K562 (cell line): Measurements from ENCODE around the gene NSRP1. TPM values are rescaled to one million over a fixed set of nuclear protein-coding genes. Genes with fewer than 3 reads are reported as not detected.

Source experiments
- ATAC-seq: fragments of 200-7000 bp; cut with Tn5 transposase; 3 replicates; pipeline ENCODE4 v1.9.1; 2020; ENCODE audit warnings: moderate library complexity
- BruUV-seq: library from RNA; stranded (reverse); fragments of 400-500 nt; replicated peaks from 2 replicates; lab custom pipeline; 2021; lab: Mats Ljungman, UMichigan
- CTCF ChIA-PET: fragments of 300-600 bp; formaldehyde crosslinking; extraction: SDS; loops from one replicate; lab custom pipeline; 2021; ENCODE audit warnings: low intra/inter-chr PET ratio; lab: Yijun Ruan, JAX
- POLR2A ChIA-PET: fragments of 300-600, 350-650 bp; sonication (Branson Sonifier 250); formaldehyde crosslinking; extraction: SDS; loops from one replicate; lab custom pipeline; 2021; ENCODE audit warnings: antibody characterized with exemption, inconsistent platforms; lab: Yijun Ruan, JAX
- DNase-seq, 4 experiments: peaks; one replicate each; pipeline versions ENCODE4 v3.0.0 to v3.0.0-alpha.2; 2011 to 2018; ENCODE audit warnings: low spot score in 3 of 4, mixed read lengths in 3 of 4; ENCODE audit errors: extremely low read depth in 1 of 4
- FAIRE-seq: peaks from 2 replicates; lab custom pipeline; 2011; peaks lifted over from hg19 to GRCh38; lab: Jason Lieb, UNC
- H2AFZ ChIP-seq: 2 replicates; pipeline ENCODE4 v1.6.0; 2011; ENCODE audit warnings: low read depth, low read length, control low read depth, inconsistent platforms
- H3K27ac ChIP-seq: fragments of 200-600 bp; 3 replicates; pipeline ENCODE4 v1.8.0; 2011; ENCODE audit warnings: low read depth, mild to moderate bottlenecking, control low read depth, inconsistent platforms, low read length, moderate library complexity, mixed read lengths; ENCODE audit errors: extremely low read depth
- H3K27me3 ChIP-seq, 2 experiments: fragments of 300-600 bp in 1 of 2; 2 replicates in 1 of 2; 3 replicates in 1 of 2; pipeline versions ENCODE4 v1.6.0 to v1.8.0; 2011; ENCODE audit warnings: inconsistent platforms in 2 of 2, low read length in 2 of 2, mild to moderate bottlenecking in 1 of 2, mixed read lengths in 1 of 2, moderate library complexity in 1 of 2; ENCODE audit not compliant: control insufficient read depth in 2 of 2, insufficient read depth in 2 of 2
- H3K36me3 ChIP-seq: fragments of 300-600 bp; 3 replicates; pipeline ENCODE4 v1.8.0; 2011; ENCODE audit warnings: mild to moderate bottlenecking, low read length, inconsistent platforms; ENCODE audit not compliant: control insufficient read depth, insufficient read depth
- H3K4me1 ChIP-seq, 2 experiments: fragments of 200-600 bp in 1 of 2; replicated peaks in 1 of 2; 2 replicates in 1 of 2; 3 replicates in 1 of 2; pipeline versions ENCODE4 v1.5.1 to v1.8.0; 2011; ENCODE audit warnings: inconsistent platforms in 2 of 2, low read length in 2 of 2, mild to moderate bottlenecking in 1 of 2, mixed read lengths in 1 of 2, moderate library complexity in 1 of 2; ENCODE audit not compliant: control insufficient read depth in 2 of 2, insufficient read depth in 2 of 2
- H3K4me2 ChIP-seq: 2 replicates; pipeline ENCODE4 v1.6.1; 2011; ENCODE audit warnings: low read length, control low read depth, inconsistent platforms, mixed read lengths; ENCODE audit not compliant: insufficient read depth
- H3K4me3 ChIP-seq: fragments of 200-600 bp; sonication (generic), shearing (Covaris generic); 2 replicates; pipeline ENCODE4 v1.5.1; 2016; ENCODE audit warnings: control low read depth, inconsistent platforms
- H3K79me2 ChIP-seq: fragments of 200-600 bp; 3 replicates; pipeline ENCODE4 v1.8.0; 2011; ENCODE audit warnings: low read length, inconsistent platforms; ENCODE audit not compliant: control insufficient read depth, insufficient read depth
- H3K9ac ChIP-seq, 2 experiments: 2 replicates each; pipeline versions ENCODE4 v1.6.0 to v1.6.1; 2011; ENCODE audit warnings: low read depth in 2 of 2, low read length in 2 of 2, control low read depth in 1 of 2, inconsistent platforms in 1 of 2, mild to moderate bottlenecking in 1 of 2, mixed read lengths in 1 of 2; ENCODE audit not compliant: insufficient read depth in 1 of 2
- H3K9me1 ChIP-seq: one replicate; pipeline ENCODE4 v1.6.0; 2011; ENCODE audit warnings: inconsistent platforms, mild to moderate bottlenecking, low read length, moderate library complexity; ENCODE audit not compliant: control insufficient read depth, insufficient read depth
- H3K9me3 ChIP-seq: replicated peaks from 2 replicates; pipeline ENCODE4 v1.5.1; 2011; ENCODE audit warnings: low read depth, low read length, inconsistent platforms; ENCODE audit not compliant: control insufficient read depth, insufficient read depth
- H4K20me1 ChIP-seq: replicated peaks from 2 replicates; pipeline ENCODE4 v1.6.1; 2011; ENCODE audit warnings: low read length, inconsistent platforms, mixed read lengths; ENCODE audit not compliant: control insufficient read depth, insufficient read depth
- POLR2AphosphoS2 ChIP-seq: IDR thresholded peaks from 2 replicates; pipeline ENCODE4 v1.6.1; 2012; ENCODE audit warnings: low read length, improper control_type of control experiment
- WGBS: fragments of 100-300 bp; shearing (Covaris generic); methylation state at CpG from one replicate; pipeline ENCODE4 v1.1.6; 2016; ENCODE audit warnings: low coverage, mixed read lengths; ENCODE audit not compliant: insufficient coverage; ENCODE audit errors: missing lambda C conversion rate; 5-methylcytosine and 5-hydroxymethylcytosine counted together
- in situ Hi-C: fragments of 300-500 bp; cut with MboI; formaldehyde crosslinking; loops from 4 replicates; pipeline ENCODE4 v1.15.0; 2018; ENCODE audit warnings: inconsistent platforms, mixed read lengths
- intact Hi-C: fragments of 100-400 bp; cut with micrococcal nuclease; formaldehyde crosslinking; loops from 2 replicates; pipeline ENCODE4 v1.14.2; 2022
- polyA plus RNA-seq, 8 experiments: library from polyadenylated mRNA; depleted of rRNA in 4 of 8; stranded (reverse) in 5 of 8; unstranded in 3 of 8; fragments of >200 nt; fragmentation: Nextera tagmentation in 2 of 8; fragmentation: Illumina TruSeq in 1 of 8; extraction: Ambion mirVana in 2 of 8; extraction: Trizol in 1 of 8; gene quantifications; 2 replicates each; pipeline versions ENCODE4 v1.2.1 to v1.2.3, GENCODE V29; 2011 to 2014; ENCODE audit warnings: inconsistent platforms in 1 of 8, missing spikeins in 1 of 8
- total RNA-seq, 7 experiments: library from RNA; depleted of rRNA in 6 of 7; stranded (reverse); fragments of >200 nt in 6 of 7; fragmentation: Illumina TruSeq in 2 of 7; extraction: Trizol in 2 of 7; gene quantifications; 2 replicates each; pipeline versions ENCODE4 v1.2.1 to v1.2.3, GENCODE V29; 2011 to 2021; ENCODE audit warnings: low replicate concordance in 1 of 7
- TF ChIP-seq, protein P1 (sequence below): sonication (generic); formaldehyde crosslinking; IDR thresholded peaks from 2 replicates; pipeline ENCODE4 v1.8.0; 2022; ENCODE audit warnings: mild to moderate bottlenecking, low read depth, missing genetic modification reagents
- TF ChIP-seq, protein P2 (sequence below): fragments of 450-650 bp; IDR thresholded peaks from 2 replicates; pipeline ENCODE4 v1.6.1; 2014; ENCODE audit warnings: low read depth, mild to moderate bottlenecking, moderate library complexity, borderline replicate concordance
- TF ChIP-seq, protein P3 (sequence below): fragments of 150-350 bp; conservative IDR thresholded peaks from 2 replicates; pipeline ENCODE4 v1.6.1; 2014; ENCODE audit warnings: low read length

The NSRP1 gene
- total and polyA plus RNA-seq, 9 of the 15 experiments (the other 6 are each of a cell fraction or from before 2014, with no cell fraction given), result 18.4 to 68.6 (median 32.7) TPM

DNA sequence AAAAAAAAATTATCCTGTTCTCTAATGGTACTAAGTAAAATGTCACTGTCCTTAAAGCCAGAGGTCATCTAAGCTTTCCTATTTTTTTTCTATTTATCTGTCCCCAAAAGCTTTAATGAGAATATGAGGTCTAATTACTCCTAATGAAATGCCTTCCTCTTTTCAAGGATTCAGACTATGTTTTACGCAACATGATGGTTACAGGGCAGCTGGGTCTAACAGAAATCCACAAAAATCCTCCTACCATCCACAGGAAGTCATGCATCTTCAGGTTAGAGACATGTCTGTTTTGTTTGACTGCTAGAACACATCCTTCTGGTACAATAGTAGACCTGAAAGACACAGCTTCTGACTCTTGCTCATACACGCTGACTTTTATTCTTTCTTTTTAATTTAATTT lies 29.7 kb upstream of the NSRP1 start:
- CTCF ChIA-PET, result no interaction called here
- no peak for FAIRE-seq
- no peaks in the 10 kb centered on the region for H3K4me1 ChIP-seq

More for the DNA sequence above, 29.7 kb upstream of the NSRP1 start:
- TF ChIP-seq, protein P1, sequence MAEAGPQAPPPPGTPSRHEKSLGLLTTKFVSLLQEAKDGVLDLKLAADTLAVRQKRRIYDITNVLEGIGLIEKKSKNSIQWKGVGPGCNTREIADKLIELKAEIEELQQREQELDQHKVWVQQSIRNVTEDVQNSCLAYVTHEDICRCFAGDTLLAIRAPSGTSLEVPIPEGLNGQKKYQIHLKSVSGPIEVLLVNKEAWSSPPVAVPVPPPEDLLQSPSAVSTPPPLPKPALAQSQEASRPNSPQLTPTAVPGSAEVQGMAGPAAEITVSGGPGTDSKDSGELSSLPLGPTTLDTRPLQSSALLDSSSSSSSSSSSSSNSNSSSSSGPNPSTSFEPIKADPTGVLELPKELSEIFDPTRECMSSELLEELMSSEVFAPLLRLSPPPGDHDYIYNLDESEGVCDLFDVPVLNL (CRISPR knock-in tag), result no peak
- TF ChIP-seq, protein P2, sequence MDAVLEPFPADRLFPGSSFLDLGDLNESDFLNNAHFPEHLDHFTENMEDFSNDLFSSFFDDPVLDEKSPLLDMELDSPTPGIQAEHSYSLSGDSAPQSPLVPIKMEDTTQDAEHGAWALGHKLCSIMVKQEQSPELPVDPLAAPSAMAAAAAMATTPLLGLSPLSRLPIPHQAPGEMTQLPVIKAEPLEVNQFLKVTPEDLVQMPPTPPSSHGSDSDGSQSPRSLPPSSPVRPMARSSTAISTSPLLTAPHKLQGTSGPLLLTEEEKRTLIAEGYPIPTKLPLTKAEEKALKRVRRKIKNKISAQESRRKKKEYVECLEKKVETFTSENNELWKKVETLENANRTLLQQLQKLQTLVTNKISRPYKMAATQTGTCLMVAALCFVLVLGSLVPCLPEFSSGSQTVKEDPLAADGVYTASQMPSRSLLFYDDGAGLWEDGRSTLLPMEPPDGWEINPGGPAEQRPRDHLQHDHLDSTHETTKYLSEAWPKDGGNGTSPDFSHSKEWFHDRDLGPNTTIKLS, result no peak
- TF ChIP-seq, protein P3, sequence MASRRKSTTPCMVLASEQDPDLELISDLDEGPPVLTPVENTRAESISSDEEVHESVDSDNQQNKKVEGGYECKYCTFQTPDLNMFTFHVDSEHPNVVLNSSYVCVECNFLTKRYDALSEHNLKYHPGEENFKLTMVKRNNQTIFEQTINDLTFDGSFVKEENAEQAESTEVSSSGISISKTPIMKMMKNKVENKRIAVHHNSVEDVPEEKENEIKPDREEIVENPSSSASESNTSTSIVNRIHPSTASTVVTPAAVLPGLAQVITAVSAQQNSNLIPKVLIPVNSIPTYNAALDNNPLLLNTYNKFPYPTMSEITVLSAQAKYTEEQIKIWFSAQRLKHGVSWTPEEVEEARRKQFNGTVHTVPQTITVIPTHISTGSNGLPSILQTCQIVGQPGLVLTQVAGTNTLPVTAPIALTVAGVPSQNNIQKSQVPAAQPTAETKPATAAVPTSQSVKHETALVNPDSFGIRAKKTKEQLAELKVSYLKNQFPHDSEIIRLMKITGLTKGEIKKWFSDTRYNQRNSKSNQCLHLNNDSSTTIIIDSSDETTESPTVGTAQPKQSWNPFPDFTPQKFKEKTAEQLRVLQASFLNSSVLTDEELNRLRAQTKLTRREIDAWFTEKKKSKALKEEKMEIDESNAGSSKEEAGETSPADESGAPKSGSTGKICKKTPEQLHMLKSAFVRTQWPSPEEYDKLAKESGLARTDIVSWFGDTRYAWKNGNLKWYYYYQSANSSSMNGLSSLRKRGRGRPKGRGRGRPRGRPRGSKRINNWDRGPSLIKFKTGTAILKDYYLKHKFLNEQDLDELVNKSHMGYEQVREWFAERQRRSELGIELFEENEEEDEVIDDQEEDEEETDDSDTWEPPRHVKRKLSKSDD, result no peak
- TF ChIP-seq POLR2AphosphoS2, result no peak
- POLR2A ChIA-PET, result no interaction called here
- no peak overlapping the region for H3K4me3 ChIP-seq
- no peaks in the 10 kb centered on the region for H3K9me1 ChIP-seq
- no peak overlapping the region for H3K9ac ChIP-seq
- no peak overlapping the region for H2AFZ ChIP-seq
- peaks cover 30 to 35% of the 10 kb centered on the region in 2 experiments for H3K27me3 ChIP-seq
- no peaks in the 10 kb centered on the region for H3K9me3 ChIP-seq
- BruUV-seq, result no TSS peak
- no peak for ATAC-seq
- intact Hi-C loops (no loop called here), in situ Hi-C loops (loop anchor here (10.0 kb wide), 1 partner anchor 282 kb away; no protein-coding TSS in a partner anchor)
- H3K36me3 ChIP-seq, result no peaks in the 10 kb centered on the region
- no peak overlapping the region for H3K4me2 ChIP-seq
- H4K20me1 ChIP-seq, result no peaks in the 10 kb centered on the region
- 30% methylated on average over 2 of the region's 2 CpGs for WGBS
- DNase-seq, result no peak
- no peak overlapping the region for H3K27ac ChIP-seq
- no peaks in the 10 kb centered on the region for H3K79me2 ChIP-seq
